MCF 10A (cell line): ENCODE data around the gene SMIM35. TPM values are rescaled to one million over a fixed set of nuclear protein-coding genes. Genes with fewer than 3 reads are reported as not detected.

Experiments
- BruUV-seq: library from RNA; stranded (reverse); fragments of 400-500 nt; replicated peaks from 2 replicates; lab custom pipeline; 2021; lab: Mats Ljungman, UMichigan
- CTCF ChIA-PET: fragments of 300-600 bp; sonication (Branson Sonifier 250); formaldehyde crosslinking; extraction: SDS; loops from one replicate; lab custom pipeline; 2021; ENCODE audit warnings: antibody characterized with exemption, inconsistent platforms; lab: Yijun Ruan, JAX
- POLR2A ChIA-PET: fragments of 300-600, 350-650 bp; sonication (Branson Sonifier 250); formaldehyde crosslinking; extraction: SDS; loops from one replicate; lab custom pipeline; 2020; ENCODE audit warnings: antibody characterized with exemption, inconsistent platforms; lab: Yijun Ruan, JAX
- DNase-seq: peaks from one replicate; pipeline ENCODE4 v3.0.0-alpha.2; 2018; ENCODE audit not compliant: unreplicated experiment
- H3K27ac Mint-ChIP-seq: one replicate; pipeline ENCODE4 v1.8.0; 2022; ENCODE audit warnings: mild to moderate bottlenecking, low read depth, mixed read lengths; ENCODE audit not compliant: unreplicated experiment
- H3K27me3 Mint-ChIP-seq: one replicate; pipeline ENCODE4 v1.8.0; 2022; ENCODE audit warnings: mixed read lengths; ENCODE audit not compliant: insufficient read depth, unreplicated experiment
- H3K36me3 Mint-ChIP-seq: one replicate; pipeline ENCODE4 v1.8.0; 2022; ENCODE audit warnings: mild to moderate bottlenecking, moderate library complexity, mixed read lengths; ENCODE audit not compliant: insufficient read depth, unreplicated experiment
- H3K4me1 Mint-ChIP-seq: one replicate; pipeline ENCODE4 v1.8.0; 2022; ENCODE audit warnings: mixed read lengths; ENCODE audit not compliant: insufficient read depth, unreplicated experiment
- H3K4me3 Mint-ChIP-seq: one replicate; pipeline ENCODE4 v1.8.0; 2022; ENCODE audit warnings: mild to moderate bottlenecking, moderate library complexity, mixed read lengths; ENCODE audit not compliant: unreplicated experiment
- H3K9me3 Mint-ChIP-seq: one replicate; pipeline ENCODE4 v1.8.0; 2022; ENCODE audit warnings: mixed read lengths; ENCODE audit not compliant: unreplicated experiment
- intact Hi-C: fragments of 100-400 bp; cut with micrococcal nuclease; formaldehyde crosslinking; loops from 2 replicates; pipeline ENCODE4 v1.14.1; 2022
- total RNA-seq: library from RNA; stranded (reverse); gene quantifications from 2 replicates; pipeline ENCODE4 v1.2.3, GENCODE V29; 2022
- TF ChIP-seq, protein P1 (sequence below): fragments of 200-600 bp; IDR thresholded peaks from one replicate; pipeline ENCODE4 v1.8.0; 2022; ENCODE audit warnings: antibody characterized with exemption, mild to moderate bottlenecking; ENCODE audit not compliant: unreplicated experiment

SMIM35 gene
- total RNA-seq, 1 experiment from 2014 or later, result not detected

DNA sequence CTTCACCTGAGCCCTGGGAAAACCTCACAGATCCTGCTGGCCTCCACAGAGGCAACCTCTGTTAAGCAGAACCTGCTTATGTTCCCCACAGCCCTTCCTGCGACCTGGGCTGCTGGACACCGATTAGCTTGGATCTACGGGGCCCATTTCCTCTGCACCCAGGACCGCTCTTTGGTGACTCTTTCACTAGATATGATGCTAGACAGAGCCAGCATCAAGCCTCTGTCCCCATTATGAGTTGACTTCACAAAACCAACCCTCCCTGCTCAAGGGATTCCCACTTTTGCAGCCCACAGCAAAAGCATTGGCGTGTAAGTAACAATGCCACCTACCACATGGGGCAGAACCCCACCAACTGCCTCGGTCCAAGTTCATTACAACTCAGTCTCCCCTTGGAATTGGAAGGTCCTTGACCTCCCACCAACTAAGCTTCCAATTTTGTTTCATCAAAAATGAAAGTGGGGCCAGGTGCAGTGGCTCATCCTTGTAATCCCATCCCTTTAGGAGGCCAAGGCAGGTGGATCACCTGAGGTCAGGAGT lies 25.1 kb downstream of the SMIM35 start:
- DNase-seq, result no peak
- H3K36me3 Mint-ChIP-seq, result no peaks in the 10 kb centered on the region
- no peak overlapping the region for H3K4me3 Mint-ChIP-seq
- peaks cover 31% of the 10 kb centered on the region for H3K27me3 Mint-ChIP-seq
- ChIA-PET POLR2A (no interaction called here), CTCF (interaction anchor here (1.2 to 1.5 kb wide), 3 partner anchors 8 to 218 kb away, joined by 3 to 6 read pairs (median 4); no protein-coding TSS in a partner anchor)
- H3K27ac Mint-ChIP-seq, result no peak overlapping the region
- intact Hi-C loops, result no loop called here
- H3K9me3 Mint-ChIP-seq, result no peaks in the 10 kb centered on the region
- no TSS peak for BruUV-seq
- TF ChIP-seq, protein P1, sequence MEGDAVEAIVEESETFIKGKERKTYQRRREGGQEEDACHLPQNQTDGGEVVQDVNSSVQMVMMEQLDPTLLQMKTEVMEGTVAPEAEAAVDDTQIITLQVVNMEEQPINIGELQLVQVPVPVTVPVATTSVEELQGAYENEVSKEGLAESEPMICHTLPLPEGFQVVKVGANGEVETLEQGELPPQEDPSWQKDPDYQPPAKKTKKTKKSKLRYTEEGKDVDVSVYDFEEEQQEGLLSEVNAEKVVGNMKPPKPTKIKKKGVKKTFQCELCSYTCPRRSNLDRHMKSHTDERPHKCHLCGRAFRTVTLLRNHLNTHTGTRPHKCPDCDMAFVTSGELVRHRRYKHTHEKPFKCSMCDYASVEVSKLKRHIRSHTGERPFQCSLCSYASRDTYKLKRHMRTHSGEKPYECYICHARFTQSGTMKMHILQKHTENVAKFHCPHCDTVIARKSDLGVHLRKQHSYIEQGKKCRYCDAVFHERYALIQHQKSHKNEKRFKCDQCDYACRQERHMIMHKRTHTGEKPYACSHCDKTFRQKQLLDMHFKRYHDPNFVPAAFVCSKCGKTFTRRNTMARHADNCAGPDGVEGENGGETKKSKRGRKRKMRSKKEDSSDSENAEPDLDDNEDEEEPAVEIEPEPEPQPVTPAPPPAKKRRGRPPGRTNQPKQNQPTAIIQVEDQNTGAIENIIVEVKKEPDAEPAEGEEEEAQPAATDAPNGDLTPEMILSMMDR, result no peak
- H3K4me1 Mint-ChIP-seq, result no peaks in the 10 kb centered on the region

DNA sequence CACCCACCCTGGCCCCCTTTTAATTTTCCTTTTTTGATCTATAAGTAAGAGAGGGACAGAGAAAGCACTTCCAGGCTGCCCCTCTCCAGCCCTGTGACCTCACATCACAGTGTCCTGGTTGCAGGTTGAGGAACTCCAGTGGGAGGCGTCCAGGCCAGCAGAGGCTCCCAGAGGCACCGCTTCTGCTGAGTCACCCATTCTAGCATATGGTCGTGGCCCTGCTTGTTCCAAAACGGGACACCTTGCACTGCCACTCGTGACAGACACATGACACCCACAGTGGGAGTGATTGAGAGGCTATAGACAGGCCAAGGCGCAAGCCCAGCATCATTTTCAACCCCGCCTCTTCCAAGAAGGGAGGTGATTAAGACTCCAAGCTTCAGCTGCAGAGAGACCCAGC lies 25.9 kb downstream of the SMIM35 start:
- POLR2A ChIA-PET, result interaction anchor here (0.6 kb wide), 1 partner anchor 15 kb away, joined by 4 read pairs; no protein-coding TSS in a partner anchor
- Mint-ChIP-seq H3K27me3 (peaks cover 31% of the 10 kb centered on the region), H3K4me3 (no peak overlapping the region), H3K4me1 (no peaks in the 10 kb centered on the region), H3K27ac (no peak overlapping the region), H3K36me3 (no peaks in the 10 kb centered on the region), H3K9me3 (no peaks in the 10 kb centered on the region)
- intact Hi-C loops, result no loop called here
- CTCF ChIA-PET, result interaction anchor here (1.2 kb wide), 1 partner anchor 8 kb away, joined by 3 read pairs; no protein-coding TSS in a partner anchor
- no TSS peak for BruUV-seq
- DNase-seq, result no peak
- TF ChIP-seq, protein P1, result no peak

DNA sequence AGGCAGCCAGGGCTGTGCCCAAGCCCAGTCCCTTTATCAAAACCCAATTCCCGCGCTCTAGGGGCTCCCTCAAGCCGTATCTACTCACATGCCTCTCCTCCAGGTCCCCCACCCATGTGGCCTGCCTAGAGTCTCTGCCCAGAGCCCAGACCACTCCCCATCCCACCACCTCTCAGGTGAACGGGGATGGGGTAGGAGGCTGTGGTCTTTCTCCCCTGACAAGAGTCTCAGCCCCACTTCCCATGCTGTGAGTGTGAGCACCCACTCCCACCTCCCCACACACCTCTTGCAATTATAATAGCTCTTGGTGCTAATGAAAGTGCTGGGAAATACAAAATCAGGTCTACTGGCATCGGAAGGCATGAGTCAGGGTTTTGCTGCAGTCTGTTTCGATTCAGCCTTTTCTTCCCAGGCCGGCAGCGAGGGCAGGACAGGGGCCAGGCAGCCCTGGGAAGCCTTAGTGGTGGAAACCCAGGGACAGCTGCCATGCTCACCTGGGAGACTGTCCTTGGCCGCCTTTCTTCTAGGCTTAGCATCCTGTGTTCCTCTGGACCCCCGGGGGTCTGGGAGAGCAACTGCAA lies 26.6 kb downstream of the SMIM35 start:
- ChIA-PET CTCF (interaction anchor here (0.6 to 1.4 kb wide), 3 partner anchors 225 to 252 kb away, joined by 3 to 6 read pairs (median 4); no protein-coding TSS in a partner anchor), POLR2A (interaction anchor here (0.6 kb wide), 1 partner anchor 240 kb away, joined by 3 read pairs; no protein-coding TSS in a partner anchor)
- Mint-ChIP-seq H3K9me3 (no peaks in the 10 kb centered on the region), H3K27ac (no peak overlapping the region), H3K36me3 (no peaks in the 10 kb centered on the region), H3K4me3 (no peak overlapping the region), H3K4me1 (no peaks in the 10 kb centered on the region), H3K27me3 (peaks cover 25% of the 10 kb centered on the region)
- TF ChIP-seq, protein P1, result no peak
- intact Hi-C loops, result no loop called here
- BruUV-seq, result no TSS peak
- DNase-seq, result no peak

DNA sequence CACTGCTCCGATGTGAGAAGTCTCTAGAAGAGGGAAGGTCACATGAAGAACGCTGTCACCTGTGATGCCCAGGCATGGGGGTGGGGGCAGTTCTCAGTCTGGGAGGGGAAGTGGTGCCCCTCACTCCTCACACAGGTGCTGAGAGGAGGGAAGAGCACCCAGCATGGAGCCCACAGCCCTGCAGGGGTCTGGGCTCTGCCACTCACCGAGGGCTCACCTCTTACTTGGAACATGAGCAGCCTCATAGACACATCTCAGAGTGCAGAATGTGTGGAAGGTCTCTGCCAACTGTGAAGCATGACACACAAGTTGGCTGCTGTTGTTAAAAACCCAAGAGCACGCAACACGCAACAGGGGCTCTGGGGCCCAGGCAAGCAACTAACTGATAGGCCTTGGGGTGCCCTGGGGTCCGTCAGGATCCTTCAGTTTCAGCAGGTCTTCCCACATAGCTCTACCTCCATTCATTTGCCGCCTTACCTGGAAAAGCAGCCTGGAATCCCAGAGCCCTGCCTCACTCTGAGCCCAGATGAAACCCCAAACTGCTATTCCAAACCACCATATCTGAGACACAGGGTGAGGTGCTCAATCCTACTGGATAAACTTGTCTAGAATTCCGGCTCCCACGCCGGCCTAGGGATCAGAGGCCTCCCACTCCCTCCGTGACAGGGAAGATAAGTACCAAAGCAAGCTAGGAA lies 27.4 kb downstream of the SMIM35 start:
- TF ChIP-seq, protein P1, result no peak
- H3K4me3 Mint-ChIP-seq, result no peak overlapping the region
- no peak overlapping the region for H3K27ac Mint-ChIP-seq
- CTCF ChIA-PET, result interaction anchor here (0.6 to 1.4 kb wide), 3 partner anchors 225 to 251 kb away, joined by 3 to 6 read pairs (median 4); no protein-coding TSS in a partner anchor
- no peaks in the 10 kb centered on the region for H3K9me3 Mint-ChIP-seq
- POLR2A ChIA-PET, result interaction anchor here (0.6 kb wide), 1 partner anchor 241 kb away, joined by 3 read pairs; no protein-coding TSS in a partner anchor
- H3K36me3 Mint-ChIP-seq, result no peaks in the 10 kb centered on the region
- DNase-seq, result no peak
- intact Hi-C loops, result no loop called here
- peaks cover 25% of the 10 kb centered on the region for H3K27me3 Mint-ChIP-seq
- no peaks in the 10 kb centered on the region for H3K4me1 Mint-ChIP-seq
- BruUV-seq, result no TSS peak
